HUES64 (cell line): ENCODE data around the gene SMIM26.

Experiments
- H3K27ac ChIP-seq: 2 replicates; pipeline ENCODE4 v1.7.0; 2013; ENCODE audit warnings: low read depth, low read length, inconsistent platforms
- H3K27me3 ChIP-seq: 2 replicates; pipeline ENCODE4 v1.6.1; 2013; ENCODE audit warnings: mild to moderate bottlenecking, low read length; ENCODE audit not compliant: insufficient read depth
- H3K36me3 ChIP-seq: 2 replicates; pipeline ENCODE4 v1.6.1; 2013; ENCODE audit warnings: mild to moderate bottlenecking, low read length; ENCODE audit not compliant: insufficient read depth
- H3K4me1 ChIP-seq: 2 replicates; pipeline ENCODE4 v1.6.1; 2013; ENCODE audit warnings: mild to moderate bottlenecking, low read length, moderate library complexity; ENCODE audit not compliant: insufficient read depth
- H3K4me3 ChIP-seq: 2 replicates; pipeline ENCODE4 v1.5.1; 2013; ENCODE audit warnings: mild to moderate bottlenecking, low read length, moderate library complexity
- H3K9ac ChIP-seq: 2 replicates; pipeline ENCODE4 v1.6.1; 2013; ENCODE audit warnings: mild to moderate bottlenecking, low read depth, low read length
- H3K9me3 ChIP-seq: 2 replicates; pipeline ENCODE4 v1.6.1; 2013; ENCODE audit warnings: low read depth, low read length; ENCODE audit not compliant: insufficient read depth
- WGBS: fragments of 150-250, 120-280 bp; methylation state at CpG from one replicate; pipeline ENCODE4 v1.1.7; 2013; ENCODE audit warnings: missing lambda C conversion rate; 5-methylcytosine and 5-hydroxymethylcytosine counted together

SMIM26 gene

DNA sequence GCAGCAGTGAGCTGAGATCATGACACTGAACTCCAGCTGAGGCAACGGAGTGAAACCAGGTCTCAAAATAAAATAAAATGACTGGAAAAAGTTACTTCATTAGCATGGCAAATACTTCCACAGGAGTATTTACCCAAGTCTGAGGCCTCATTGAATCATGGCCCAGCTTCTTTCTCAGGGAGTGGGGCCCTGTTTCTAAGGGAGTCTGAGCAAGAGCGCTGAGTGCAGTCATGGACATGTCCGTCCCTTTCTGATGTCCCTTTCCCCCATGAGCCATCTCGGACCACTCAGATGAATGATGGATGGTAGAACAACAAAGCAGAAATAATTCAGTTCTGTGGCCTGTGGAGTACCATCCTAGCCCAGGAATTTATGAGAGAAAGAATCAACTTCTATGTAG is 12.8 kb downstream of the SMIM26 start:
- H3K27me3 ChIP-seq, result no peaks in the 10 kb centered on the region
- no peak overlapping the region for H3K9ac ChIP-seq
- no peaks in the 10 kb centered on the region for H3K9me3 ChIP-seq
- peaks cover 4% of the 10 kb centered on the region; the same call in 1 of the 2 replicates for H3K4me1 ChIP-seq
- 94% methylated on average over 4 of the region's 4 CpGs for WGBS
- H3K27ac ChIP-seq, result no peak overlapping the region
- no peak overlapping the region for H3K4me3 ChIP-seq
- no peaks in the 10 kb centered on the region for H3K36me3 ChIP-seq

DNA sequence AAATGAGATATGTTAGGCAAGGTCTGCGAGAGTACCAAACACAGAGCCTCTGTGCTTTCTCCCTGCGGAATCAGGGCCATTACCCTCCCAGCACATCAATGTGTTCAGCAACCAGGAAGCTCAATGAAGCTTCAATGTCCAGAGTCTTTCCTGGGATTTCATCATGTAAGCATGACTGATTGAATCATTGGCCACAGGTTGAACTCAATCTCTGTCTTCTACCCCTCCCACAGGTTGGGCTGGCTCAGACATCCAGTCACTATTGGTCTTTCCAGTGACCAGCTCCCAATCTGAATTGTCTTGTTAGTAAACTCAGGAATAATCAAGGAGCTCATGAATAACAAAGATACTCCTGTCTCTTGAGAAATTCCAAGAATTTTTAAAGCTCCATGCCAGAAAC is 17.9 kb downstream of the SMIM26 start:
- WGBS, result 98% methylated on average over 2 of the region's 2 CpGs
- H3K9ac ChIP-seq, result no peak overlapping the region
- H3K4me3 ChIP-seq, result no peak overlapping the region

DNA sequence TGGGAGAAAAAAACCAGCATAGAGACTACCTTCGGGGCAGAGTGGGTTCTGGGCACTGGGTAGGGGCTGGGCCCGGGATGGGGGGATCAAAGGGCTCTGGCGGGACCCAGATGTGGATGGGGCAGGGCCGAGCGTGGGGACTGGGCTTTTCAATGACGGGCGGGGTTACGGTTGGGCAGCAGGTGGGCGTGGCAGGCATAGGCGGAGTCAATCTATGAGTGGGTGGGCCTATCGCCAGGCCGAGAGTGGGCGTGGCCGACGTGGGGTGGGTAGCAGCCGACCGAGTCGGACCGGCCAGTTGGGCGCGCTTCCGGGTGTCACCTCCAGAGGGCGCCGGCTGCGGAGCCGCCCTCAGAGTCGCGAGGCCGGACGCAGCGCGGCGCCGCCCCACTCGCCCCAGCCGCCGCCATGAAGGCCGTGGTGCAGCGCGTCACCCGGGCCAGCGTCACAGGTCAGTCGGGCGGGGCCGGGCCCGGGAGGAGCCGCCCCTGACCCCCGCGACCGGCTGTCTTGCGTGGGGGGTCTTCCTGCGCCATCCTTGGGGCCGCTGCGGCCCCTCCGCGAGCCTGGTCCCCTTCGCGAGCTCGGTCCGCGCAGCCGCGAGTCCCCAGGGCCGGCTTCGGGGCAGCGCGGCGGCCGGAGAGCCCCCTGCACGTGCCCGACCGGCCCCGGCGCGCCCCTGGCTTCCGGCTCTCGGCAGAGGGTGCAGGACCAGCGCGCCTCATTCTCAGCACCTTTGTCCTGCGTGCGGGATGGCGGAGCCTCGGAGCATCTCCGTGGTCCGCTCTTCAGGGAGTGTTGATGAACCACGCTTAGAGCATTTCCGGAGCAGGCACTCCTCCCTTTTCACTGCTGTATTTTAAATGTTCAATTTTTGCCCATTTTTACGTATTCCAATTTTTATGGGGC is 20.7 kb downstream of the SMIM26 start, which contains the start of gene DTD1:
DTD1 (plus strand) TSS at position 390 of the 909 bp plus-strand sequence; CDS start at position 409, 19 bp downstream.
- Histone ChIP-seq H3K36me3 (no peaks in the 10 kb centered on the region), H3K9ac (peak within 1 kb of the TSS; percentile 85), H3K27me3 (no peaks in the 10 kb centered on the region), H3K4me1 (peaks cover 38% of the 10 kb centered on the region), H3K27ac (peak within 1 kb of the TSS; percentile 77; the same call in 1 of the 2 replicates), H3K4me3 (peak within 1 kb of the TSS; percentile 93), H3K9me3 (no peaks in the 10 kb centered on the region)
- under 1% methylated on average over 88 of the region's 88 CpGs for WGBS

More for the DNA sequence above, 17.9 kb downstream of the SMIM26 start:
- Histone ChIP-seq H3K36me3 (no peaks in the 10 kb centered on the region), H3K9me3 (no peaks in the 10 kb centered on the region), H3K27me3 (no peaks in the 10 kb centered on the region), H3K4me1 (peaks cover 18% of the 10 kb centered on the region), H3K27ac (peak overlapping the region; percentile 67; the same call in 1 of the 2 replicates)

DNA sequence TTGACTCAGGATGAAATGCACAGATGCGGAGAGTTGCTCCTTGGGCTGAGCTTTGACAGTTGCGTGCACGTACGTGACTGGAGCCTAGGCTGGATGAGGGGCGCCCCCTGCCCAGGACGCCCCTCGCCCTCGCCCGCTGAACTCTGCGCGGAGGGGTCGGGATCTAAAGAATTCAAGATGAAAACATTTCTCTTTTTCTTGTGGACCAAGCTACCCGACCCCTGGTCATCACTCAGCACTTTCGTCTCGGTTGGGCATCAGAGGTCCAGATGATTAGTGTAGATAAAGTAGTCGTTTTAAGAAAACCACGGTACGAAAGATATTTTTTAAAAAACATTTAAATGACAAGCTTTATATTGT is 21.3 kb downstream of the SMIM26 start:
- H3K4me1 ChIP-seq, result peaks cover 38% of the 10 kb centered on the region
- peak overlapping the region; percentile 93 for H3K4me3 ChIP-seq
- peak overlapping the region; percentile 85 for H3K9ac ChIP-seq
- no peaks in the 10 kb centered on the region for H3K27me3 ChIP-seq
- H3K36me3 ChIP-seq, result no peaks in the 10 kb centered on the region; the same call in 1 of the 2 replicates
- H3K27ac ChIP-seq, result peak overlapping the region; percentile 77; the same call in 1 of the 2 replicates
- no peaks in the 10 kb centered on the region for H3K9me3 ChIP-seq
- 5% methylated on average over 15 of the region's 18 CpGs for WGBS

DNA sequence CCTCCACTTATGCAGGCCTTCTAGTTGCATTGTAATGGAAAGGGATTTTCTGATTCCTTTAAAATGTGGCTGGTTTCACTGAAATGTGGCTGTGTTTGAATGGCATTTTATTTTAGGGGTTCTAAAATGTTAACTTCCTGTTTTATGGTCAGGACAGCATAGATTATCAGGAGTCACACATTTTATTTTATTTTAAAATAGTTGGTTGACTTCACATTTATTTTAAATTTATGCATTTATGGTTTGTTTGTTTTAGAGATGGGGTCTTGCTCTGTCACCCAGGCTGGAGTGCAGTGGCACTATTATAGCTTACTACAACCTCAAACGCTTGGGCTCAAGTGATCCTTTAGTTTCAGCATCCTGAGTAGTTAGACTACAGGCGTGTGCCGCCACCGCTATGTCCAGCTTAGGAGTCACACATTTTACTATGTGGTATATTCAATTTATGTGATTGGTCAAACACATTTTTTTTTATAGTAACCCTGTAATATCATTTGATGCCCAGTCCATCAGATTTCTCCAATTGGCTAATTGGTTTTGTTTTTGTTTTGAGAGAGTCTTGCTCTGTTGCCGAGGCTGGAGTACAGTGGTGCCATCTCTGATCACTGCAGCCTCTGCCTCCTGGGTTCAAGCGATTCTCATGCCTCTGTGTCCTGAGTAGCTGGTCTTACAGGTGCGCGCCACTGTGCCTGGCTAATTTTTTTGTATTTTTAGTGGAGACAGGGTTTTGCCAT is 22.9 kb downstream of the SMIM26 start:
- Histone ChIP-seq H3K9me3 (no peaks in the 10 kb centered on the region), H3K9ac (no peak overlapping the region), H3K27me3 (no peaks in the 10 kb centered on the region), H3K4me3 (0 out of 2 replicates have a peak overlapping the region, but pooled peaks have one; percentile 93), H3K27ac (peak overlapping the region; percentile 37; the same call in 1 of the 2 replicates), H3K4me1 (peaks cover 33% of the 10 kb centered on the region), H3K36me3 (peaks cover 7% of the 10 kb centered on the region)
- WGBS, result 90% methylated on average over 7 of the region's 8 CpGs

DNA sequence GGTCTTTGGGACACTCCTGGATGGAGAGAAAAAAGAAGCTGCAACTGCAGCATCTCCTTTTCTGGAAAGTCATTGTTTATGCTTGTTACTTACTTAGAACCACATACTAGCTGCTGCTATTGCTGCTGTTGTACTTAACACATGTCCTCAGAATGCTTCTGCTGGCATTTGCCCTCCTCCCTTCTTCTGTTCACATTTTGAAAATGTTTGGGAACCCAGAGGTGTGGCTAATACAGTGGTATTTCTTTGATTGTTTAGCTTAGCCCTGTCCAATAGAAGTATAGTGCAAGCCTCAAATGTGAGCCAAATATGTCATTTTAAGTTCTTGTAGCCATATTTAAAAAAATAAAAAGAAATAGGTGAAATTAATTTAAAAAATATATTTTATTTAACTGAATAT is 29.0 kb downstream of the SMIM26 start:
- Histone ChIP-seq H3K36me3 (peaks cover 34% of the 10 kb centered on the region), H3K4me3 (no peak overlapping the region), H3K4me1 (peaks cover 9% of the 10 kb centered on the region), H3K9ac (no peak overlapping the region), H3K27me3 (no peaks in the 10 kb centered on the region), H3K9me3 (no peaks in the 10 kb centered on the region), H3K27ac (no peak overlapping the region)

DNA sequence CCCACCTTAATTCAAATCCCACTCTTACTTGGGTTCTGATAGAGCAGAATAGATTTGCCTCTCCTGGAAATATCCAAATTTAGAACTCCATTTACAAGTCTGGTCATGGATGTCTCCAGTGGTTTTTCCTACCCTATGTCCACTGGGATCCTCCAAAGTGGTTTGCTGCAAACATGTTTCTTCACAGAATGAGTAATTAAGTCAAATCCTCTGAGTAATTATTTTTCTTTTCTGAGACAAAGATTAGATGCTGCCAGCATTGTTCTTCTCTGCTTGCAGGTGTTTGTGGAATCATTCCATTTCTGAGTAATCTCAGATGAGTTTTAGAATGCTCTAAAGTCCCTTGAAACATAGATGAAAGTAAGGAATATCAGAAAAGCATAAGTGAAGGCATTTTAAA is 42.5 kb downstream of the SMIM26 start:
- H3K27ac ChIP-seq, result no peak overlapping the region

DNA sequence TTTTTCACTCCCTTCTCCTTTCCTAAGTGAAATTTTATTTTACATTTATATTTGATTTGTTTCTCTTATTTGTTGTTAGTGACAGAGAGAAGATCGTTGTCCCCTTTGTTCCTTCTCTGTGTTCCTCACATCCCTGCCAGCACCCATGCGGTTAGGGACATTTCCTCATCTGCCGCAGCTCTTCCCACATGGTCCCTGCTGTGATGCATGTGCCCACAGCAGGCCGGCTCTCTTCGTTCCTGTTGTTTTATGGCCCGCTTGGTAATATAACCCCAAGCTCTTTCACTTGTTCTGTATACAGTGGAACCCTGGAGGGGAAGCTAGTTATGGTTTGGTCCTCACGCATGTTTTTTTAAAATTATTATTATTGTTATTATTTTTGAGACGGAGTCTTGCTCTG is 44.3 kb downstream of the SMIM26 start:
- Histone ChIP-seq H3K36me3 (0 out of 2 replicates have a peak, but pooled peaks cover 2% of the 10 kb centered on the region), H3K9me3 (no peaks in the 10 kb centered on the region), H3K27me3 (no peaks in the 10 kb centered on the region), H3K4me3 (no peak overlapping the region), H3K4me1 (no peaks in the 10 kb centered on the region), H3K9ac (no peak overlapping the region), H3K27ac (no peak overlapping the region)
- 82% methylated on average over 7 of the region's 8 CpGs for WGBS

More for the DNA sequence above, 42.5 kb downstream of the SMIM26 start:
- no peak overlapping the region for H3K4me3 ChIP-seq
- 0 out of 2 replicates have a peak, but pooled peaks cover 2% of the 10 kb centered on the region for H3K36me3 ChIP-seq
- no peaks in the 10 kb centered on the region for H3K9me3 ChIP-seq
- H3K27me3 ChIP-seq, result no peaks in the 10 kb centered on the region
- no peak overlapping the region for H3K9ac ChIP-seq
- no peaks in the 10 kb centered on the region for H3K4me1 ChIP-seq

DNA sequence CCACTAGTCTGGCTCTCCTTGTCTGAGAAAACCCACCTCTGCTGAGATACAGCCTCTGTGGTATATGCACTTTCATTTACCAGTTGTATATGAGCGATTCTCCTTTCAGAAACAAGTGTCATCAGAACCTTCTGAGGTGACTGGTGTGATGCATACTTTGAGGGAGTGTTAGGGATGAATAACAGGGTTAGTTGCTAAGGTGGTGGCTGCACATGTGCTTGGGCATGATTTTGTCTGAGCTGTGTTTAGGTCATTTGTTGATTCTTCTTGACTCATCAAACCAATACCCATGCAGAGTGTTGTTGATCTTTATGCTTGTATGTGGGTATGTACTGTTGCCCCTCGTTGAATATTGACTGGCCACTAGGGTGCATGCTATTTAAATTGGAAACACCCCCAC is 46.3 kb downstream of the SMIM26 start:
- no peaks in the 10 kb centered on the region for H3K27me3 ChIP-seq
- 93% methylated on average over 1 of the region's 2 CpGs for WGBS

DNA sequence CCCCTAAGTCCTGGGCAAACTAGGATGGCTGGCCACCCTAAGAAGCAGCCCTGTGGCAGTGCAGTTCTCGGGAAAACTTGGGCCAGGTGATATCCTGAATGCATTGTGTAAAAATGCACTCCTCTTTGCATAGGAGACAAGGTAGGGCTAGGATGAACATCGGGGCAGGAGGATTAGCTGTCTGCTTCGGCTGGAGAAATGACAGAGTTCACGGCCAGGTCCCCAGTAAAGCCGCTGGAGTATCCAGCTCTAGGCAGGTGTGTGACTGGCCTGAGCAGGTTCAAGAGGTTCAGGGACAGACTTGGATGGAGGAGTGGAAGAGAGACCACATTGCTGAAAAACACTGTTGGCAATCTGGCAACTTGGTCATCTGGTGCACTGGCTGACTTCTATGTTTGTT is 47.0 kb downstream of the SMIM26 start:
- no peaks in the 10 kb centered on the region for H3K9me3 ChIP-seq
- H3K27ac ChIP-seq, result no peak overlapping the region
- H3K36me3 ChIP-seq, result 0 out of 2 replicates have a peak, but pooled peaks cover 2% of the 10 kb centered on the region
- no peaks in the 10 kb centered on the region for H3K4me1 ChIP-seq
- WGBS, result 90% methylated on average over 5 of the region's 5 CpGs
- H3K27me3 ChIP-seq, result no peaks in the 10 kb centered on the region
- no peak overlapping the region for H3K4me3 ChIP-seq
- no peak overlapping the region for H3K9ac ChIP-seq

More for the DNA sequence above, 46.3 kb downstream of the SMIM26 start:
- H3K27ac ChIP-seq, result no peak overlapping the region
- H3K4me3 ChIP-seq, result no peak overlapping the region
- no peaks in the 10 kb centered on the region for H3K9me3 ChIP-seq
- H3K4me1 ChIP-seq, result no peaks in the 10 kb centered on the region
- 0 out of 2 replicates have a peak, but pooled peaks cover 2% of the 10 kb centered on the region for H3K36me3 ChIP-seq
- H3K9ac ChIP-seq, result no peak overlapping the region
